ENCODE data around the gene CUL9.

Gene CUL9

GRCh38 chr6:43196337-43196736 lies 14.3 kb downstream of the CUL9 start:
- DNase-seq (ENCODE audit: low read depth, low spot score) = no peak
- no peak for TF ChIP-seq CTCF (IDR thresholded peaks at IDR 0.05; ENCODE audit: low read depth, low read length)
- H3K4me3 ChIP-seq (ENCODE audit: low read depth, low read length) = no peak overlapping the region
- in situ Hi-C loops (cut with HindIII; ENCODE audit: low sequenced_read_pairs) = no loop called here

GRCh38 chr6:43199912-43200311 lies 17.9 kb downstream of the CUL9 start:
- TF ChIP-seq CTCF (IDR thresholded peaks at IDR 0.05; ENCODE audit: low read depth, low read length) = no peak
- H3K4me3 ChIP-seq (ENCODE audit: low read depth, low read length) = no peak overlapping the region
- in situ Hi-C loops (cut with HindIII; ENCODE audit: low sequenced_read_pairs) = no loop called here

GRCh38 chr6:43200541-43200940 lies 18.5 kb downstream of the CUL9 start:
- in situ Hi-C loops (cut with HindIII; ENCODE audit: low sequenced_read_pairs) = no loop called here
- no peak overlapping the region for H3K4me3 ChIP-seq (ENCODE audit: low read depth, low read length)
- no peak for DNase-seq (ENCODE audit: low read depth, low spot score)
- TF ChIP-seq CTCF (IDR thresholded peaks at IDR 0.05; ENCODE audit: low read depth, low read length) = no peak

More at GRCh38 chr6:43199912-43200311, 17.9 kb downstream of the CUL9 start:
- DNase-seq (ENCODE audit: low read depth, low spot score) = no peak

- DNase-seq (ENCODE audit: low read depth, low spot score) = no peak
- in situ Hi-C loops (cut with HindIII; ENCODE audit: low sequenced_read_pairs) = no loop called here
- H3K4me3 ChIP-seq (ENCODE audit: low read depth, low read length) = no peak overlapping the region
- no peak for TF ChIP-seq CTCF (IDR thresholded peaks at IDR 0.05; ENCODE audit: low read depth, low read length)
Measured at GRCh38 chr6:43202451-43202850, 20.5 kb downstream of the CUL9 start.

GRCh38 chr6:43203029-43203717 lies 21.2 kb downstream of the CUL9 start:
- TF ChIP-seq CTCF (IDR thresholded peaks at IDR 0.05; ENCODE audit: low read depth, low read length) = no peak
- no peak overlapping the region for H3K4me3 ChIP-seq (ENCODE audit: low read depth, low read length)
- in situ Hi-C loops (cut with HindIII; ENCODE audit: low sequenced_read_pairs) = no loop called here
- DNase-seq (ENCODE audit: low read depth, low spot score) = no peak

- no peak for TF ChIP-seq CTCF (IDR thresholded peaks at IDR 0.05; ENCODE audit: low read depth, low read length)
- H3K4me3 ChIP-seq (ENCODE audit: low read depth, low read length) = no peak overlapping the region
- in situ Hi-C loops (cut with HindIII; ENCODE audit: low sequenced_read_pairs) = no loop called here
- DNase-seq (ENCODE audit: low read depth, low spot score) = no peak
Measured at GRCh38 chr6:43203718-43204095, 21.7 kb downstream of the CUL9 start.
